Left lung (tissue), 10 donors: ENCODE data around the gene LCOR. TPM values are rescaled to one million over a fixed set of nuclear protein-coding genes. Genes with fewer than 3 reads are reported as not detected.

Source experiments
- ATAC-seq: fragments of 200-7000 bp; cut with Tn5 transposase; one replicate; pipeline ENCODE4 v1.9.1; 2020; ENCODE audit warnings: moderate library complexity
- DNase-seq, 4 donors: peaks; one replicate each; pipeline ENCODE4 v3.0.0-alpha.2; 2013 to 2020
- H3K27ac ChIP-seq, 2 donors: fragments of 200-600 bp; sonication (generic) in 1 of 2; one replicate each; pipeline versions ENCODE4 v1.5.0 to v1.8.0; 2020 to 2021
- H3K27me3 ChIP-seq, 2 donors: fragments of 200-600 bp; sonication (generic) in 1 of 2; one replicate each; pipeline versions ENCODE4 v1.5.0 to v1.8.0; 2020 to 2021
- H3K36me3 ChIP-seq, 2 donors: fragments of 200-600 bp; sonication (generic) in 1 of 2; one replicate each; pipeline versions ENCODE4 v1.5.0 to v1.8.0; 2020 to 2021
- H3K4me1 ChIP-seq, 2 donors: fragments of 200-600 bp; one replicate each; pipeline ENCODE4 v1.8.0; 2021
- H3K4me3 ChIP-seq, 2 donors: fragments of 200-600 bp; sonication (generic) in 1 of 2; one replicate each; pipeline versions ENCODE4 v1.5.0 to v1.8.0; 2020 to 2021; ENCODE audit warnings: mild to moderate bottlenecking in 1 of 2
- H3K9me3 ChIP-seq, 2 donors: fragments of 200-600 bp; sonication (generic) in 1 of 2; one replicate each; pipeline versions ENCODE4 v1.5.0 to v1.8.0; 2020 to 2021
- intact Hi-C, 2 donors: fragments of 100-400 bp; cut with DNase I; formaldehyde crosslinking; loops; one replicate each; pipeline versions ENCODE4 v1.11.2 to v1.14.2; 2022
- polyA plus RNA-seq, 6 donors: library from polyadenylated mRNA; unstranded; fragments of 120-200 nt; gene quantifications; one replicate each; pipeline ENCODE4 v1.2.1, GENCODE V29; 2013; ENCODE audit not compliant: insufficient read length in 6 of 6
- total RNA-seq, 2 donors: library from RNA; stranded (reverse); fragmentation: NEBNext Ultra II Directional; extraction: Animal tissue kit (Norgen Biotek cat#: 25700); gene quantifications; one replicate each; pipeline ENCODE4 v1.2.1, GENCODE V29; 2021
- TF ChIP-seq, protein P1 (sequence below), 2 donors: fragments of 200-600 bp; sonication (generic) in 1 of 2; IDR thresholded peaks; one replicate each; pipeline versions ENCODE4 v1.5.0 to v1.8.0; 2021; ENCODE audit warnings: antibody characterized with exemption in 2 of 2
- donor health status: DM: no; HTN: yes; CAD: no.
- donor health status: DM: no; HTN: no; CAD: no.

Gene LCOR
- total and polyA plus RNA-seq, 8 donors, result 20.8 to 29.6 (median 22.9) TPM

DNA sequence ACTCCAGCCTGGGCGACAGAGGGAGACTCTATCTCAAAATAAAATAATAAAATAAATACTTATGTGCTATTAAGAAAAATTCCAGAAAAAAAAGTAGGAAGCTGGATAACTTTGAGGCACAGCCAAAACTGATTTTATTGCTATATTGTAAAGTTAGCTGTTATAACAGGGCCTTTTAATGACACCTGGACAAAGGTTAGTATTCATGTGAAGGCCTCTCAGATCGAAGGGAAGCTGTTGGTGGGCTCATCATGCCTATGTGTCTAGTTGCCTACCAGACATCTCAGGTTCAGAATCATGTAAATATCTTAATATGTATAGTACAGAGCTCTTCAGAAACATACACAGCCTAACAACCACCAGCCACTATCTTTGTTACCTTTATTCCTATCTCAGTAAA lies 143.0 kb downstream of the LCOR start:
- TF ChIP-seq, protein P1, sequence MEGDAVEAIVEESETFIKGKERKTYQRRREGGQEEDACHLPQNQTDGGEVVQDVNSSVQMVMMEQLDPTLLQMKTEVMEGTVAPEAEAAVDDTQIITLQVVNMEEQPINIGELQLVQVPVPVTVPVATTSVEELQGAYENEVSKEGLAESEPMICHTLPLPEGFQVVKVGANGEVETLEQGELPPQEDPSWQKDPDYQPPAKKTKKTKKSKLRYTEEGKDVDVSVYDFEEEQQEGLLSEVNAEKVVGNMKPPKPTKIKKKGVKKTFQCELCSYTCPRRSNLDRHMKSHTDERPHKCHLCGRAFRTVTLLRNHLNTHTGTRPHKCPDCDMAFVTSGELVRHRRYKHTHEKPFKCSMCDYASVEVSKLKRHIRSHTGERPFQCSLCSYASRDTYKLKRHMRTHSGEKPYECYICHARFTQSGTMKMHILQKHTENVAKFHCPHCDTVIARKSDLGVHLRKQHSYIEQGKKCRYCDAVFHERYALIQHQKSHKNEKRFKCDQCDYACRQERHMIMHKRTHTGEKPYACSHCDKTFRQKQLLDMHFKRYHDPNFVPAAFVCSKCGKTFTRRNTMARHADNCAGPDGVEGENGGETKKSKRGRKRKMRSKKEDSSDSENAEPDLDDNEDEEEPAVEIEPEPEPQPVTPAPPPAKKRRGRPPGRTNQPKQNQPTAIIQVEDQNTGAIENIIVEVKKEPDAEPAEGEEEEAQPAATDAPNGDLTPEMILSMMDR (IDR thresholded peaks at IDR 0.05), result no peak
- Histone ChIP-seq H3K9me3 (no peaks in the 10 kb centered on the region), H3K4me3 (no peak overlapping the region), H3K36me3 (no peaks in the 10 kb centered on the region), H3K27me3 (no peaks in the 10 kb centered on the region), H3K27ac (no peak overlapping the region), H3K4me1 (no peaks in the 10 kb centered on the region)
- ATAC-seq (no peak), DNase-seq (no peak)
- intact Hi-C loops, result no loop called here

DNA sequence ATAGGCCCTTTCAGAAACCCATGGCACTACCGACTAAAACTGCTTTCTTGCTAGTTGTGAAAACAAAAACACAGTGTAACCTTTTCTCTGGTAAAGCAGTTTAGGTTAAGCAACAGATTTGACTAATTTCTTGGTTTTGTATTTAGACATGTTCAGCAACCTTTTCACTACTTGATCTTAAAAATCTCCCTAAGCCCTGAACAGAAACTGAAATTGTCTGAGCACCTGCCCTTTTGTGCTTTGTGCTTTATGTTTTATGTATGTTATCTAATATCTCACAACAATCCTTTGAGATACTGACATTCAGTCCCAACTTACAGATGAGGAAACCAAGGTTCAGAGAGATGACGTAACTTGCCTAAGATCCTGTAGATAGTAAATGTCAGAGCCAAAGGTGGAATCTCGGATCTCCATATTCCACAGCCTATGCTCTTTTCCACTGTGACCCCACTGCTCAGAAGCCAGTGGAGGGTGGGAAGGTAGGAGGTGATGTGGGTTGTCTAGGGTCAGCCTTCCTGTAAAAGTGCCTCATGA lies 146.6 kb downstream of the LCOR start:
- TF ChIP-seq, protein P1 (IDR thresholded peaks at IDR 0.05), result no peak
- no peak overlapping the region for H3K27ac ChIP-seq

DNA sequence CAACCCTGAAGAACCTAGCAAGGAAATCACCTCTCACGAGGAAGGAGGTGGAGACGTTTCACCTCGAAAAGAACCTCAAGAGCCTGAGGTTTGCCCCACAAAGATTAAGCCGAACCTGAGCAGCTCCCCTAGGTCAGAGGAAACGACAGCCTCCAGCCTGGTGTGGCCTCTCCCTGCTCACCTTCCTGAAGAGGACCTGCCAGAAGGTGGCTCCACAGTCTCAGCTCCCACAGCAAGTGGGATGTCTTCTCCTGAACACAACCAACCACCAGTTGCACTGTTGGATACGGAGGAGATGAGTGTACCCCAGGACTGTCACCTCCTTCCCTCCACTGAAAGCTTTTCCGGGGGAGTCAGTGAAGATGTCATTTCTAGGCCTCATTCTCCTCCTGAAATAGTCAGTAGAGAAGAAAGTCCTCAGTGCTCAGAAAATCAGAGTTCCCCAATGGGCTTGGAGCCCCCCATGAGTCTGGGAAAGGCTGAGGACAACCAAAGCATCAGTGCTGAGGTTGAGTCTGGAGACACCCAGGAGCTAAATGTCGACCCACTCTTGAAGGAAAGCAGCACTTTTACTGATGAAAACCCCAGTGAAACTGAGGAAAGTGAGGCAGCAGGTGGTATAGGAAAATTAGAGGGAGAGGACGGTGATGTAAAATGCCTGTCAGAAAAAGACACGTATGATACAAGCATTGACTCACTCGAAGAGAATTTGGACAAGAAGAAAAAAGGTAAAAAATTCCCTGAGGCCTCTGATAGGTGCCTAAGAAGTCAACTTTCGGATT lies 150.2 kb downstream of the LCOR start:
- peaks cover 0 to 5% of the 10 kb centered on the region in 2 donors for H3K4me1 ChIP-seq
- intact Hi-C loops, result no loop called here
- H3K36me3 ChIP-seq, result peaks cover 0 to 29% of the 10 kb centered on the region in 2 donors
- H3K27me3 ChIP-seq, result no peaks in the 10 kb centered on the region
- H3K9me3 ChIP-seq, result no peaks in the 10 kb centered on the region
- no peak overlapping the region for H3K27ac ChIP-seq
- no peak overlapping the region for H3K4me3 ChIP-seq
- DNase-seq, result no peak
- TF ChIP-seq, protein P1 (IDR thresholded peaks at IDR 0.05), result no peak
- ATAC-seq, result no peak

More for the DNA sequence above, 146.6 kb downstream of the LCOR start:
- DNase-seq (no peak), ATAC-seq (no peak)
- Histone ChIP-seq H3K36me3 (peaks cover 0 to 29% of the 10 kb centered on the region in 2 donors), H3K9me3 (no peaks in the 10 kb centered on the region), H3K27me3 (no peaks in the 10 kb centered on the region), H3K4me3 (no peak overlapping the region), H3K4me1 (no peaks in the 10 kb centered on the region)
- intact Hi-C loops, result no loop called here

DNA sequence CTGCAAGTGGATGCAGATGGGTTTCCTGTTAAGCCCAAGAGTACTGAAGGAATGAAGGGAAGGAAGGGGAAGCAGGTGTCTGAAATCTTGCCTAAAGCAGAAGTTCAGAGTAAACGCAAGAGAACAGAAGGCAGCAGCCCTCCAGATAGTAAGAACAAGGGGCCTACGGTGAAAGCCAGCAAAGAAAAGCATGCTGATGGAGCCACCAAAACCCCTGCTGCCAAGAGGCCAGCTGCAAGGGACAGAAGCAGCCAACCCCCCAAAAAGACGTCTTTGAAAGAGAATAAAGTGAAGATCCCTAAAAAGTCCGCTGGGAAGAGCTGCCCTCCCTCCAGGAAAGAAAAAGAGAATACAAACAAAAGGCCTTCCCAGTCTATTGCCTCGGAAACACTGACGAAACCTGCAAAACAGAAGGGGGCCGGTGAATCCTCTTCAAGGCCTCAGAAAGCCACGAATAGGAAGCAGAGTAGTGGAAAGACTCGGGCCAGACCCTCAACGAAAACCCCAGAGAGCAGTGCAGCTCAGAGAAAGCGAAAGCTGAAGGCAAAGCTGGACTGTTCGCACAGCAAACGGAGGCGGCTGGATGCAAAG lies 152.5 kb downstream of the LCOR start:
- TF ChIP-seq, protein P1 (IDR thresholded peaks at IDR 0.05), result no peak
- Histone ChIP-seq H3K4me1 (peaks cover 0 to 5% of the 10 kb centered on the region in 2 donors), H3K27me3 (no peaks in the 10 kb centered on the region), H3K4me3 (no peak overlapping the region), H3K36me3 (peaks cover 0 to 32% of the 10 kb centered on the region in 2 donors), H3K27ac (no peak overlapping the region), H3K9me3 (no peaks in the 10 kb centered on the region)
- intact Hi-C loops, result no loop called here
- no peak for ATAC-seq
- no peak for DNase-seq

DNA sequence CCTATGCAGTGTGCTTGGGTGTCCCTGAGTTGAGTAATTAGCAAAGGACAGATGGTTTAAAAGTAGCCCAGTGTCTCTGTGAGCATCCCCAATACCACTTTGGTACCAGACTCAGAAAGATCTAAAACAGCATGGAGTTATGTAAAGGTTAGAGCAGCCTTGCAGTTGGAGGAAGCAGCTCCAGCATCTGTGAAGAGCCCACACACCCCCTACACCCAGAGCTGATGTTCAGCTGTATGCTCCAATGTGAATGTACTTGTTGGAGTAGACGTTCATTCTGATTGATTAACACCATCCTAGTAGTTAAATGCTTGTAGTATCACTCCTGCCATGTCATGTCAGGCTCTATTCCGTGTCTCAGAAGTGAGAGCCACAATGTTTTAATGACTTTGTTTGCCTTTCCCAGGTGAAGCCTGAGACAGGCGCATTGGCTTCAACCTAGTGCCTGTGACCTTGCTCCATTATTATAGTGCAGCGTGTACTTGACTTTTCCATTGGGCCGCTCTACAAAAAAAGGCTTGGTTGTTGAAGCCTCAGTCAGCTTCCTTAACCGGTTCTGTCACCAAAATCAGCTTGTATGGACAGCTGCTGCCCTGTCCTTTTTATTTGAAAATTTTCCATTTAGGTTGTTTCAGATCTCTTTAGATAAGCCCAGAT lies 154.2 kb downstream of the LCOR start:
- peaks cover 0 to 5% of the 10 kb centered on the region in 2 donors for H3K4me1 ChIP-seq
- TF ChIP-seq, protein P1 (IDR thresholded peaks at IDR 0.05), result no peak
- intact Hi-C loops, result no loop called here
- DNase-seq (no peak), ATAC-seq (no peak)
- peaks cover 0 to 21% of the 10 kb centered on the region in 2 donors for H3K36me3 ChIP-seq
- no peak overlapping the region for H3K4me3 ChIP-seq
- no peaks in the 10 kb centered on the region for H3K27me3 ChIP-seq
- no peak overlapping the region for H3K27ac ChIP-seq
- no peaks in the 10 kb centered on the region for H3K9me3 ChIP-seq
